Body of pancreas (tissue), 4 donors: ENCODE data around the gene ZNF783.

Source experiments
- POLR2A ChIP-seq, 3 donors: fragments of 450-650 bp; IDR thresholded peaks; one replicate each; pipeline ENCODE4 v1.6.1; 2016; ENCODE audit warnings: antibody characterized with exemption in 3 of 3, mild to moderate bottlenecking in 2 of 3
- TF ChIP-seq, protein P1 (sequence below), 7 experiments: fragments of 450-650 bp in 4 of 7; fragments of 200-600 bp in 3 of 7; sonication (generic) in 3 of 7; IDR thresholded peaks; one replicate each; pipeline ENCODE4 v1.5.1; 2016 to 2019; ENCODE audit warnings: antibody characterized with exemption in 7 of 7

DNA sequence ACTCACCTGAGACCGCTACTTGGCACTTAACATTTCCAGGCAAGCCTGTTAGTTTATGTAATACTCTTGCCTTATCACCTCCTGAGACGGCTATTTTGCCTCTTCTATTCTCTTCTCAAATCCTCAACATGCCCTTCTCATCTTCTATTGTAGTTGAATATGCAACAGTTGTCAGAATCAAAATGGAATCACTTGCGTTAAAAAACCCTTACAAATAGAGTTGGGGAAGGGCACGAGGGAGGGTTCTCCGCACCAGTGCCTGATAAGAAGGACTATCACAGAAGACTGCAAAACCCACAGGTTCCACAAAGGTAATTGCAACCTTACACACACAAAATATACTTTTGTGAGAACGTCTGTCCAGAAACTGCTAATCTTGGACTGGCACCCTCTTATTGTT lies 57.4 kb downstream of the ZNF783 start:
- TF ChIP-seq, protein P1, sequence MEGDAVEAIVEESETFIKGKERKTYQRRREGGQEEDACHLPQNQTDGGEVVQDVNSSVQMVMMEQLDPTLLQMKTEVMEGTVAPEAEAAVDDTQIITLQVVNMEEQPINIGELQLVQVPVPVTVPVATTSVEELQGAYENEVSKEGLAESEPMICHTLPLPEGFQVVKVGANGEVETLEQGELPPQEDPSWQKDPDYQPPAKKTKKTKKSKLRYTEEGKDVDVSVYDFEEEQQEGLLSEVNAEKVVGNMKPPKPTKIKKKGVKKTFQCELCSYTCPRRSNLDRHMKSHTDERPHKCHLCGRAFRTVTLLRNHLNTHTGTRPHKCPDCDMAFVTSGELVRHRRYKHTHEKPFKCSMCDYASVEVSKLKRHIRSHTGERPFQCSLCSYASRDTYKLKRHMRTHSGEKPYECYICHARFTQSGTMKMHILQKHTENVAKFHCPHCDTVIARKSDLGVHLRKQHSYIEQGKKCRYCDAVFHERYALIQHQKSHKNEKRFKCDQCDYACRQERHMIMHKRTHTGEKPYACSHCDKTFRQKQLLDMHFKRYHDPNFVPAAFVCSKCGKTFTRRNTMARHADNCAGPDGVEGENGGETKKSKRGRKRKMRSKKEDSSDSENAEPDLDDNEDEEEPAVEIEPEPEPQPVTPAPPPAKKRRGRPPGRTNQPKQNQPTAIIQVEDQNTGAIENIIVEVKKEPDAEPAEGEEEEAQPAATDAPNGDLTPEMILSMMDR (IDR thresholded peaks at IDR 0.05) = no peak
- no peak for TF ChIP-seq POLR2A (IDR thresholded peaks at IDR 0.05)
